H1 (cell line): ENCODE results near the gene LIG3. TPM values are rescaled to one million over a fixed set of nuclear protein-coding genes. Genes with fewer than 3 reads are reported as not detected.

Experiments
- E2F6 ChIP-seq: IDR thresholded peaks from 2 replicates; pipeline ENCODE4 v1.6.1; 2012; ENCODE audit warnings: inconsistent platforms
- MAFK ChIP-seq: IDR thresholded peaks from 2 replicates; pipeline ENCODE4 v1.6.1; 2012; ENCODE audit warnings: low read depth, mild to moderate bottlenecking, improper control_type of control experiment, low read length
- POLR2AphosphoS5 ChIP-seq: IDR thresholded peaks from 2 replicates; pipeline ENCODE4 v1.6.1; 2011; ENCODE audit warnings: low read depth, low read length
- SP2 ChIP-seq: IDR thresholded peaks from 2 replicates; pipeline ENCODE4 v1.6.1; 2012; ENCODE audit warnings: mild to moderate bottlenecking, low read length, inconsistent platforms
- SUZ12 ChIP-seq: fragments of 200-600 bp; sonication (generic); IDR thresholded peaks from 2 replicates; pipeline ENCODE4 v1.6.1; 2012; ENCODE audit warnings: mild to moderate bottlenecking, inconsistent platforms, low read length, moderate library complexity, mixed read lengths
- YY1 ChIP-seq: IDR thresholded peaks from 2 replicates; pipeline ENCODE4 v1.6.1; 2011; ENCODE audit warnings: low read depth, mild to moderate bottlenecking, low read length
- ZNF274 ChIP-seq: IDR thresholded peaks from 2 replicates; pipeline ENCODE4 v1.7.0; 2012; ENCODE audit warnings: low read length, borderline replicate concordance; ENCODE audit errors: extremely low read depth
- polyA plus RNA-seq, 7 experiments: library from polyadenylated mRNA; depleted of rRNA in 3 of 7; stranded (reverse) in 5 of 7; unstranded in 2 of 7; fragments of >200 nt in 5 of 7; fragments of 200-250 nt in 2 of 7; gene quantifications; 1 replicate in 5 of 7; 2 replicates in 1 of 7; 4 replicates in 1 of 7; pipeline versions ENCODE4 v1.2.1 to v1.2.3, GENCODE V29; 2011 to 2013; ENCODE audit warnings: missing spikeins in 2 of 7, mixed read lengths in 2 of 7
- total RNA-seq: library from RNA; stranded (reverse); fragmentation: NEBNext Ultra II Directional; extraction: Animal tissue kit (Norgen Biotek cat#: 25700); gene quantifications from 2 replicates; pipeline ENCODE4 v1.2.1, GENCODE V29; 2021

The LIG3 gene
- total and polyA plus RNA-seq, 2 of the 8 experiments (the other 6 are each of a cell fraction or from before 2014, with no cell fraction given): 63.6 to 89.3 TPM

GRCh38 chr17:34998205-34998604, 17.9 kb downstream of the LIG3 start (continued):
- TF ChIP-seq SP2 (no peak), SUZ12 (no peak), MAFK (no peak), E2F6 (no peak), ZNF274 (no peak), YY1 (no peak), POLR2AphosphoS5 (peak; percentile 39; the same call in 1 of the 2 replicates)
